GM18507 (cell line): ENCODE measurements around the gene LRIT3.

ENCODE experiments used
- DNase-seq: peaks from one replicate; pipeline ENCODE4 v3.0.0; 2011; ENCODE audit warnings: low read depth; ENCODE audit not compliant: insufficient read length; ENCODE audit errors: extremely low spot score
- FAIRE-seq: peaks from 2 replicates; lab custom pipeline; 2011; peaks lifted over from hg19 to GRCh38; lab: Jason Lieb, UNC

Gene LRIT3

GRCh38 chr4:109886303-109886702 is 38.4 kb downstream of the LRIT3 start:
- FAIRE-seq (no peak), DNase-seq (no peak)

DNA sequence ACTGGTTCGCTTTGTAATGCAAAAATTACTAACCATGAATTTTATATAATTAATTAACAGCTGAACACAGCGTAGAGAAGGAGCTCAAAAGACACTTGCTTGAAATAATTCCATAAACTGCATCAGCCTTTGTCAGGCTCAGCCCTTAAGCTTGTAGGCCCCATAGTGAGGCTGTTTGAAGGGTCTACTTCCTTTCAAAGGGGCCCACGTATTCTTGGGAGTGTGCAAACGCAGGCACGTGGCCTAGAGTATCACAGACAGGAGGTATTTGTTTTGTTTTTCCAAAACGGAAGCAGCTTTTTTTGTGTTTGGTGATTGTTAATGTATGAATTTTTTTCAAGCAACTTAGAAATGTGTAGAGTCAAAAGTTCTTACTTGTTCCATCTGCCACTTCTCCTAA is 39.2 kb downstream of the LRIT3 start:
- DNase-seq (no peak), FAIRE-seq (no peak)

DNA sequence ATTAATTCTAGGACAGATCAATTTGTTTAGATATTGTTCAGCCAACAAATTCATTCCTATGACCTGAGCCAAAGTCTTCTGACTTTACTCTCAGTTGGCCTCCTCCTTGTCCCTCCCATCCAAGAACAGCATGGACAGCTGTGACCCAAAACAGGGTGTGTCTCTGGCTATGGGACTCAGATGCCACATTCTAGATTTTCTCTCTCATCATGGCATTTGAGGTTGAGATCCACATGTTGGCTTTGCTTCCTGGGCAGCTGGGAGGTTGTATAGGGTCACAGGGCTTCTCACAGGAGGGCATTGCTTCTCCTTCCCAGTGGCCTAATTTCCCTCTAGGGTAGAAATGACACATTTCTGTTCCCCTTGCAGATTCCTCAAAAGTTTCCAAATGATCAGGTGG is 42.2 kb downstream of the LRIT3 start:
- DNase-seq (no peak), FAIRE-seq (no peak)

GRCh38 chr4:109902559-109903251 is 54.8 kb downstream of the LRIT3 start:
- FAIRE-seq (no peak), DNase-seq (no peak)

- no peak for FAIRE-seq
- no peak for DNase-seq
Measured at GRCh38 chr4:109908731-109909130, 60.8 kb downstream of the LRIT3 start.

GRCh38 chr4:109910256-109910655 is 62.3 kb downstream of the LRIT3 start:
- no peak for DNase-seq
- FAIRE-seq, result no peak

- no peak for DNase-seq
- no peak for FAIRE-seq
Measured at GRCh38 chr4:109912706-109913595, 65.0 kb downstream of the LRIT3 start, which contains the start of gene EGF. EGF (plus strand) TSS chr4:109912883; CDS start chr4:109913336, 453 bp downstream.

- DNase-seq, result no peak
- no peak for FAIRE-seq
Measured at GRCh38 chr4:109913596-109914241, 65.8 kb downstream of the LRIT3 start.

- FAIRE-seq, result no peak
Measured at GRCh38 chr4:109914322-109914721, 66.4 kb downstream of the LRIT3 start.

DNA sequence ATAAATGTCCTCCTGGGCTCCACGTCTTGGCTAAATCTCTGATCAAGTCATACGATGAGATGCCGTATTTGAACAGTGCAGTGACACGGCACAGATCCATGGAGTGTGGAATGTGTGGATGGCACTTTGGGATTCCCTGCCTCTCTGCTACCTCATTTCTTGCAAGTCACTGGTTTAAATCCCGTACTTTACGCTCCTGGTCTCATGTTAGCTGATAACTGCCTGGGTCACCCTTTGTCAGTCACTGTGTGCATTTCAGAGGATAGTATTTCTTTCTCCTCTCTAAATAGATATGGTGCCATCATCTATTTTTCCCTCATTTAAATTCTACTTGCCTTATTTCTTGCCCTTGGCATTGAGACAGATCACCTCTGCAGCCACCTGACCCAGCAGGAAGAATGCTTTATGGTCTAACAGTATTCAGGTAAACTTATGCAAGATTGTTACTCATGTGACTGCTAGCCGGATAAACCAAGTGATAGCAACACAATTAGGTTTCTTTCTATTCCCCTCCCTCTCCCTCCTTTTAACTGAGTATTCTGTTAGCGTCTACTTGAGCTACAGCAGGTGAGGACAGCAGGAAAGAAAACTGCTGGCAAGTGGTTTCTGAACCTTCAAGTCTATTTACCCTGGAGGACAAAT is 67.6 kb downstream of the LRIT3 start:
- DNase-seq, result no peak
- FAIRE-seq, result no peak

More at GRCh38 chr4:109914322-109914721, 66.4 kb downstream of the LRIT3 start:
- no peak for DNase-seq

GRCh38 chr4:109916027-109916409 is 68.1 kb downstream of the LRIT3 start:
- FAIRE-seq (no peak), DNase-seq (no peak)

DNA sequence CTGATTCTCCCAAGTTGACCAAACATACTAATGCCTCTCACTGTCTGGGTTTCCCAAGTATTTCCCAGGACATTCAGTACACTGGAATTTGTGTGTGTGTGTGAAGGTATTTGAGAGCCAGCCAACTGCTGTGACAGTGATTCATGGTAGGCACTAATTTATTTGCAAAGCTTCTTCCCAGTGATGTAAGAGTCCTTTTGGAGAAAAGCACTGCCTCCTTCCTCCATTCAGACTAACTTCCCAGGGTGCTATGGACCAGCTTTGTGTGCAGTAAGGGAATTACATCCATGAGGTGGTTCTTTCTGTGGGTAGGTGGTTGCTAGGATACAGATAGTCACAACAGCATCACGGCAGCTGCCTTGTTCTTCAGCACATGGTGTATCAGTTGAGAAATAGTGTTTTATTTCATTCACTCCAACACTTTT is 73.5 kb downstream of the LRIT3 start:
- DNase-seq (no peak), FAIRE-seq (no peak)
